T-helper 1 cell treated with Interleukin-12 subunit alpha and Interleukin-12 subunit beta and Interleukin-4 antibody, amounts not matched to agents 30 ng/mL and 1 ng/mL, for 36 hours (primary cell): ENCODE data around the gene DDHD1. TPM values are rescaled to one million over a fixed set of nuclear protein-coding genes. Genes with fewer than 3 reads are reported as not detected.

Experiments
- intact Hi-C: fragments of 100-400 bp; cut with micrococcal nuclease; formaldehyde crosslinking; loops from one replicate; pipeline ENCODE4 v1.15.1; 2024
- total RNA-seq: library from RNA; stranded (reverse); gene quantifications from 2 replicates; pipeline ENCODE4 v1.2.3, GENCODE V29; 2022

DDHD1 gene
- total RNA-seq, 1 donor from 2014 or later = 124 TPM

GRCh38 chr14:53037016-53037415, 116.1 kb downstream of the DDHD1 start:
- intact Hi-C loops = no loop called here

GRCh38 chr14:53035336-53036210, 117.5 kb downstream of the DDHD1 start:
- intact Hi-C loops = no loop called here

DNA sequence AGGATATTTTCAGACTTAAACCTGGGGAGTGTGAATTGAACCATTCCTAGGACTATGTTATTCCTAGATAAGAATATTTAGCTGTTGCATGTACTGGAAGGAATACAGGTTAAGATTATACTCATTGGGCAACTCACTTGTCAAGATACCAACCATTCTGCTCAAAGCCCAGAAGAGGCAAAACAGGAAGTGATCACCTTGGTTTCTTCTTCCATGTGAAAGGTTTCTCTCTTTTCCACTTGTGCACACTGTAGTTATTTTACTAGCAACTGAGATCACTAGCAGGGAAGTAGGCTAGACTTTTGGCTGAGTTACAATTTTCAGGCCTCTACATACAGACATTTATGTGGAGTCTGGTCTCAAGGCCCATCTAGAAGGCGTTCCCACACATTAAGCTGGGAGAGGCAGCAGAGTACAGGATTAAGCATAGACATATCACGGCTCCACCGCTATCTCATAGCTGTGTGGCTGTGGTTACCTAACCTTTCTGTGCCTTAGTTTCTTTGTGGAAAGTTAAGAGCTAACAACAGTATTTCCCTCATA, 118.4 kb downstream of the DDHD1 start:
- intact Hi-C loops = no loop called here

DNA sequence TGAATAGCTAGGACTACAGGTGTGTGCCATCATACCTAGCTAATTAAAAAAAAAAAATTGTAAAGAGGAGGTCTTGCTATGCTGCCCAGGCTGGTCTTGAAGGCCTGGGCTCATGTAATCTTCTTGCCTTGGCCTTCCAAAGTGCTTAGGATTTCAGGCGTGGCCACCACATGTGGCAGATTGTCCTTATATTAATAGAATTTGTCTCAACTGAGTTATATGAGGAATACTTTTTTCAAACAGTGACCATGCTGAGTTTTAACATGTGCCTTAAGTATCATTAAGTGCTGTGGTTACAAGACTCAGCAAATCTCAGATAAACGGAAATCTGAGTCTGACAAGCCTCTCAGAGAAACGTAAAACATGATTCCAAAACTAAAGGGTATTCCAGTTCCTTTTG, 119.1 kb downstream of the DDHD1 start:
- intact Hi-C loops = no loop called here

GRCh38 chr14:53032838-53033390, 120.2 kb downstream of the DDHD1 start:
- intact Hi-C loops = no loop called here

DNA sequence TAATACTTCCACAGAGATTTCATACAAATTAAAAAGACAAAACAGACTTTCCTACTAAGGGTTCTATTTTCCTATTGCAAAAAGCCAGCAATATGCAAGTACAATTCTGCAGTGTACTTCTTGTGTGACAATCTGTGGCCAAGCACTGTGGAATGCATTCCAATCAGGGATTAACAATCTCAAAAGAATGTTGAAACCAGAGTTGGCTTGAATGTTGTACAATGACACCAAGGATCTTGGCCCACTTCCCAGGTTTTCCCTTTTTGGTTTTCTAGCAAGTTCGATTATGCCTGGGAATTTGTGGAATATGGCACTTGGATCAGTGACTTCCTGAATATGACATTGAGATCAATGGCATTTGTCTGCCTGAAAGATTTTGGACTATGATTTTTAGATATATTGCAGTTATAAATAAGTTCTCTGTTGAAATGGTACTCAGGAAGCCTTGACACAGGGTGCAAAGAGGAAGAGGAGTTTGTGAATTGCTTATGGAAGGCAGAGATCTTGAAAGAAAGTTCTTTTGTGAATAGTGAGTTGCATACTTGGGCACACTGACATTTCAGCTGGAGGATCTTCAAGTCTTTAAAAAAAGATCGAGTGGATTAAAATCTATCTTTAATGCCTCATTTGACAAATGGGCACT, 120.8 kb downstream of the DDHD1 start:
- intact Hi-C loops = no loop called here

DNA sequence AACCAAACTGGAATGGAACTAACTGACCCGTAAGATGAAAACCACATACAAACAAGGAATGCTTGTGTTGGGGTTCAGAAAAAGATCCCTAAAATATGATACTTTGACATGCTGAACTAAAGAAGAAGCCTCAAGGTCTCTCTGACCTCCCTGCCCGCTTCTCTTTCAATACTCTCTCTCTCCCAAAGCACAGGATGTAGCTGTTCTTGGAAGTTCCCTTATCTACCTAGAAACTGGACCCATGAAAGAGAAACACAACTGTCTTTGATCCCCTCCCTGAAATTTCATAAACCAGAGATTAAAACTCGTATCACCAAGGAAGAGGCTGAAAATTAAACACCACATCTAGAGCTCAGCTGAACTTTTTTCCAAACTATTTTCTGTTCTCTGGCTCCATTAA, 125.6 kb downstream of the DDHD1 start:
- intact Hi-C loops = no loop called here

- intact Hi-C loops = no loop called here
Measured at GRCh38 chr14:53027041-53027440, 126.1 kb downstream of the DDHD1 start.

DNA sequence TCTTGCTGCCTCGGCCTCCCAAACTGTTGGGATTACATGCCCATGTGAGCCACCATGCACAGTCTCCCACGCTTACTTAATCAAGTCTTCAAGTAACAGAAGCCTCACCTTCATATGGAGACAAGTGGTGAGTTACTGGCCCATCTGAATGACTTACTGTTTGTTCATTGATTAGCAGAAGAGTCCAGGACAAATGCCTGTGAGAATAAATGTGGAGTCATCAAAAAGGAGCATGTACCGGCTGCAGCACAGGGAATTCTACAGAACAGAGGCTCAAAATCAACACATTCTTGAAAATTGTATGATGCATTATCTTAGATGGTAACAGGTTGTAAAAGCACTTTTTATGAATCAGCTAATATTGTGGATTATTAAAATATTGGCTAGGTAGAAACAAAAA, 129.8 kb downstream of the DDHD1 start:
- intact Hi-C loops = no loop called here

DNA sequence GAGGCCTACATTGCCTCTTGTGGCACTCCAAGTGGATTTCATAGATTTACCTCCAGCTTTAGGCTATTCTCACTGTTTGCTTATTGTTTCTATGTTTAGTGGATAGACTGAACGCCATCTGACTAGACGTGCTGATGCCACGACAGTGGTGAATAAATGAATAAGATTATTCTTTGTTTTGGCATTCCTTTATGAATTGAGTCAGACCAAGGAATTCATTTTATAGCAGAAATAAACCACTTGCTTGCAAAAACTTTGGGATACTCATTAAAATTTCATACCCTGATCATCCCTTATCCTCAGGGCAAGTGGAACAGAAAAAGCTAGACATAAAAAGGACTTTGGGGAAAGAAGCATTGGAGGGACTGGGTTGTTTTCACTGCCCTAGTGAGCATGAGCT, 130.5 kb downstream of the DDHD1 start:
- intact Hi-C loops = no loop called here

DNA sequence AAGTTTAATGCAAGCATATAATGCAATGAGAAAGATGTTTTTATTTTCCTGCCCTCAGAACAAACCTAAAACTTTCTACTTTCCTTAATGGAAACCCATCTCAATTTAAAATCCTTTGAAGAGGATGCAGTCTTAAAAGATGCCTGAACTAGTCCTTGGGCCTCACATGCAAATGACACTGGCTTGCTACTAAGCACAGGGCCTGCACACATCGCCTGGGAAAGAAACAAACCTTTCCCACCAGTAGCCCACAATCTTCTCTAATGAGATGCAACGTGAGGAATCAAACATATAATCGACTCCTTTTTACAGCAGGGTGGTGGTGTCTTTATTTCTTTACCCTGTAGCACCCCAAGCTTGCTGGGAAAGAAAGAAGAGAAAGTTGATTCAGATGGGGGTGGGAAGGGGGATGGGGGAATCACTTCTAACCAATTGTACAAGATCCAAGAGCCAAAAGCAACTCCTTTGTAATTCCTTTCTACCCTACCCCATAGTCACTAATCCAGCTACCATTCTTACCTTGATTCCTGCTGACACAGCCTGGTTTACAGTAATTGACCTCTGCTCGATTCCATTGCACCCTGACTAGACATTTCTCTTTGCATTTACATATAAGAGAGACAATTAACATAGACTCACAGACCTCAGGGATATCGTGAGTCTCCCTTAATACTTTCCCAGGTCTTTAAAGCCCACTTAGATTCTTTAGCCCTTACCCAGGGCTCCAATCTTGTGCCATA, 132.8 kb downstream of the DDHD1 start:
- intact Hi-C loops = no loop called here

GRCh38 chr14:53019406-53019805, 133.7 kb downstream of the DDHD1 start:
- intact Hi-C loops = no loop called here

DNA sequence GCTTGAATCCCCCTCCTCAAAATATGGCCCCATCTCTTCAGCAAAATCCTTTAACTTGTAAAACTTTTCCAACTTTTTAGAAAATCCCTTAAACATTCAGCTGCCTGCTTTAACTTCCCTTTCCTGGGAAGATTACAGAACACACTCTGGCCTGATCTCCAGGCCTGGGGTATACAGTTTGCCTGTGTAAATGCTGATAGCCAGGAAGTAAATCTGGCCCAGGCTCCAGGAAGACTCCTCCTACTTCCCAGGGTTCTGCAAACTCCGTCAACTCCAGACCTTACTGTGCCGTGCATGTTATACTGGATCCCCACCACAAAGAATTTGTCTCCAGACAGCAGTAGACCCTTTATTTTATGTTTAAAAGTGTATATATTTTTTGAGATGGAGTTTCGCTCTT, 135.3 kb downstream of the DDHD1 start:
- intact Hi-C loops = no loop called here

- intact Hi-C loops = no loop called here
Measured at GRCh38 chr14:53016919-53017318, 136.2 kb downstream of the DDHD1 start.

GRCh38 chr14:53016491-53016890, 136.6 kb downstream of the DDHD1 start:
- intact Hi-C loops = no loop called here

DNA sequence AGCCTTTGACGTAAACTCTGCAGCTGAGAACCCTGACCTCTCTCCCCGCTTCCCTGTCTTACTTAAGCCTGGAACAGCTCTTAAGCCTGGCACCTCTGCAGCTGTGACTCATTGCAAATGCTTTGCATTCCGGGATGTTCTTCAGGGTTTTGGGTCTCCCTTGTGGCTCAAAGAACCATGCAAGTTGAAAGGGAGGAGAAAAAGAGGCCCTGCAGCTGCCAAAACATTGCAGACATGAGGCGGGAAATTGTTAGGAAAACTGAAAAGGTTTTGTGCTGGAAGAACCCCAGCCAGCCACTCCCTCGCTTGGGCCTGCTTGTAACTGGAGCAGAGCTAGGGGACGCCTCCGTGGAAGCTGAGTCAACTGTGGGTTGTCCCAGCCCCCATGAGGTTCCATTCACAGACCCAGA, 142.1 kb downstream of the DDHD1 start:
- intact Hi-C loops = no loop called here

GRCh38 chr14:53010193-53011040, 142.7 kb downstream of the DDHD1 start:
- intact Hi-C loops = no loop called here

- intact Hi-C loops = no loop called here
Measured at GRCh38 chr14:53006931-53007562, 146.1 kb downstream of the DDHD1 start.

DNA sequence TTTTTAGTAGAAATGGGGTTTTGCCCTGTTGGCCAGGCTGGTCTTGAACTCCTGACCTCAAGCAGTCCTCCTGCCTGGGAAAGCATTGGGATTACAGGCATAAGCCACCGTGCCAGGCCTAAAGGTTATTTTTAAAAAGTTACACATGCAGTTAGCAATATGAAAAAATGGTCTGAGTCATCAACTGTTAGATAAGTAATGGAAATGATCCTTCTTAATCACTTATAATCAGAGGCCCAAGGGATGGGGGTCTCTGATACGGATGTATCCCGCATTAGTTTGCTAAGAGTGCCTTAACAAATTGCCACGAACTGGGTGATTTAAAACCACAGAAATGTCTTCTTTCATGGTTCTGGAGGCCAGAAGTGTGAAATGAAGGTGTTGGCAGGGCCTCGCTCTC, 148.1 kb downstream of the DDHD1 start:
- intact Hi-C loops = no loop called here

GRCh38 chr14:53003776-53004175, 149.3 kb downstream of the DDHD1 start:
- intact Hi-C loops = no loop called here
